ENCODE data around the gene IGF2BP2. TPM values are rescaled to one million over a fixed set of nuclear protein-coding genes. Genes with fewer than 3 reads are reported as not detected.
A peak's percentile ranks its signal among the peaks of the same experiment; 100 is the strongest.

Gene IGF2BP2
- total RNA-seq: 1 to 10 TPM; 2.6 to 2.7 TPM

DNA sequence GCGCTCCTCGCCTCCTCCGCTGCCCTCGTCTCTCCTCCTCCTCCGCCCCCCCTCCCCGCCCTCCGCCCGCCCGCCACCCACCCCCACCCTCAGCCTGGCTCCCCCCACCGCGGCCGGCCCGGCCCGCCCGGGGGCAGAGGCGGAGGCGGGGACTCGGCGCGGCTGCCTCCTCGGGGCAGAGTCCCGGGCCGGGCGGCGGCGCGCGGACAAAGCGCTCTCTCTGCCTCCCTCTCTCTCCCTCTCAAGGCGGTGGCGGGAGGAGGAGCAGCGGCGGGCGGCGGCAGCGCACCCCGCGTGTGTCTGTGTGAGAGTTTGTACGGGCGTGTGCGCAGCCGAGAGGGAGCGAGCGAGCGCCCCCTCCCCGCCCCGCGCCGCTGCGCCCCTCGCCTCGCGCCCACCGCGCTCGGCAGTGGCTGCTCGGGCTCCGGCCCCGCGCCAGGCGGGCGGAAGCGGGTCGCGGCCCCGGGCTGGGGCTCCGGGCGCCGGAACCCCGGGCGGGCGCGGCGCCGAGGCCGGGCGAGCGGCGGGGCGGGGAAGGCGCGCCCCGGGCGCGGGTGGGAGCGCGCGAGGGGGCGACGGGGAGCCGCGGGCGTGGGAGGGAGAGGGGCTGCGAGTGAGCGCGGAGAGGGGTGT is at the start of gene IGF2BP2:
IGF2BP2 (minus strand) TSS at position 37 of the 633 bp plus-strand sequence. CDS start 82 bp downstream, outside the sequence.
- Histone ChIP-seq H3K36me3 (no peaks in the 10 kb centered on the region), H3K4me1 (ENCODE audit: control insufficient read depth in 1 of 2, low read depth in 2 of 2) (peaks cover 15 to 32% of the 10 kb centered on the region in 2 donors), H3K27me3 (replicated peaks; ENCODE audit: insufficient read depth) (peaks cover 20% of the 10 kb centered on the region), H3K4me3 (peak within 1 kb of the TSS; percentile 78), H3K9me3 (no peaks in the 10 kb centered on the region), H3K27ac (no peak within 1 kb of the TSS)
- DNase-seq (ENCODE audit: low spot score) (no peak), ATAC-seq (ENCODE audit: insufficient number of reproducible peaks, low FRiP score, low read depth) (no peak)
- TF ChIP-seq CTCF (IDR thresholded peaks at IDR 0.05): no peak

DNA sequence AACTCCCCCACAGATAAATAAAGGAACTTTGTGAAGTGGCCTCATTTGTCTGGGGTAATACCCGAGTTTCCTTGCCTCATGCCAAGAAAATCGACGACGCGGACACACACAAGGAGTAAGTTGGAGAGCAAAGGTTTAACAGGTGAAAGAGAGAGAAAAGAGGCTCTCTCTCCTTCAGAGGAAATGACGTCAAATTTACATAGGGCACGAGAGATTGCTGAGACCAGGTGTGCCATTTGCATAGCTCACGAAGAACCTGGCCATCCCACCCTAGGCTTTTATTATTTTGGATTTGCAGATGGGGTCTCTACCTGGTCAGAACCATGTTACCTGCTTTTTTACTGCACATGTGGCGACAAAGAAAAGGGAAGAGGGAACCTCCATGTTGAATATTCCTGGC is 49.3 kb upstream of the IGF2BP2 start:
- Histone ChIP-seq H3K27ac (no peak overlapping the region), H3K4me3 (no peak overlapping the region), H3K36me3 (no peaks in the 10 kb centered on the region), H3K27me3 (replicated peaks; ENCODE audit: insufficient read depth) (no peaks in the 10 kb centered on the region), H3K9me3 (no peaks in the 10 kb centered on the region), H3K4me1 (ENCODE audit: control insufficient read depth in 1 of 2, low read depth in 2 of 2) (no peaks in the 10 kb centered on the region)
- DNase-seq (ENCODE audit: low spot score) (no peak), ATAC-seq (ENCODE audit: insufficient number of reproducible peaks, low FRiP score, low read depth) (no peak)
- no peak for TF ChIP-seq CTCF (IDR thresholded peaks at IDR 0.05)

- Histone ChIP-seq H3K4me3 (no peak overlapping the region), H3K9me3 (no peaks in the 10 kb centered on the region), H3K36me3 (no peaks in the 10 kb centered on the region), H3K4me1 (ENCODE audit: control insufficient read depth in 1 of 2, low read depth in 2 of 2) (no peaks in the 10 kb centered on the region), H3K27ac (no peak overlapping the region), H3K27me3 (replicated peaks; ENCODE audit: insufficient read depth) (no peaks in the 10 kb centered on the region)
- ATAC-seq (ENCODE audit: insufficient number of reproducible peaks, low FRiP score, low read depth): no peak
- DNase-seq (ENCODE audit: low spot score): no peak
- TF ChIP-seq CTCF (IDR thresholded peaks at IDR 0.05): no peak
Measured at GRCh38 chr3:185867650-185868049, 42.8 kb upstream of the IGF2BP2 start.

DNA sequence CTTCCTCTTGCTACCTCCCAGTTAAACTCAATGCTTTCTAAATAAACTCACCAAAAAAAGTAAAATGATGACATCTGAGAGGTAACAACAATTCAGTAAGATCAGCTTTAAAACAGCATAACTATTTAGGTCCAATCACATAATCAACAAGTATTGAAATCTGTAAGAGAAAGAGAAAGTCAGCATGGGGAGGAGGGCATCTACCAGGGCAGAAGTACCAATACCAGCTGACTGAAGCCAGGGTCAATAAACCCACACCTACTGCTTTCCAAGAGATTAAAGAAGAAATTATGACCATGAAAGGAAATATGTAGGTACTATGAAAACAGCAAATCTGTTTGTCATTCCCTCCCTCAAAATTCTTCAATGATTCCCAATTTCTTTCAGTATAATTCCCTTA is 42.2 kb upstream of the IGF2BP2 start:
- Histone ChIP-seq H3K9me3 (no peaks in the 10 kb centered on the region), H3K36me3 (no peaks in the 10 kb centered on the region), H3K4me1 (ENCODE audit: control insufficient read depth in 1 of 2, low read depth in 2 of 2) (no peaks in the 10 kb centered on the region), H3K27me3 (replicated peaks; ENCODE audit: insufficient read depth) (no peaks in the 10 kb centered on the region), H3K27ac (no peak overlapping the region), H3K4me3 (no peak overlapping the region)
- no peak for TF ChIP-seq CTCF (IDR thresholded peaks at IDR 0.05)
- no peak for ATAC-seq (ENCODE audit: insufficient number of reproducible peaks, low FRiP score, low read depth)
- DNase-seq (ENCODE audit: low spot score): no peak

DNA sequence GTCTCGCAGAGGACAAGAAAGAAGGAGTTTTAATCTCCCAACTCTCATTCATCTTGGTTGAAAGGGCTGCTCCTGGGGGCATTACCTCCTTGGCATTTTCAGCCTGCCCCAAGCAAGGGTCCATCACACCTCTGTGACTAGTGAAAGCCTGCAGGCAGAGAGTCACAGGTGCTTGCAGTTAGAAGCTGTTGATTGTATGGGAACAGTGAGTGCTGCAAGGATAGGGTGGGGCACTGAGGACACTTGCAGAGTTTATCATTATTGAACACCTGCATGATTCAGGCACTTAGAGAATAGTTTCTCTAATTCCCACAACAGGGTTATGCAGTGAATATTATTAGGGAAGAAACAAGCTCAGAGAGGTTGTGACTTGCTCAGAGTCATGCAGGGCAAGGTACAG is 41.7 kb upstream of the IGF2BP2 start:
- Histone ChIP-seq H3K36me3 (no peaks in the 10 kb centered on the region), H3K27ac (no peak overlapping the region), H3K4me1 (ENCODE audit: control insufficient read depth in 1 of 2, low read depth in 2 of 2) (no peaks in the 10 kb centered on the region), H3K9me3 (no peaks in the 10 kb centered on the region), H3K27me3 (replicated peaks; ENCODE audit: insufficient read depth) (no peaks in the 10 kb centered on the region), H3K4me3 (no peak overlapping the region)
- DNase-seq (ENCODE audit: low spot score): no peak
- ATAC-seq (ENCODE audit: insufficient number of reproducible peaks, low FRiP score, low read depth): no peak
- no peak for TF ChIP-seq CTCF (IDR thresholded peaks at IDR 0.05)

Measured in thoracic aorta (tissue), 2 donors.